Neural progenitor cell (in vitro differentiated cells): ENCODE measurements around the gene MFAP4. TPM values are rescaled to one million over a fixed set of nuclear protein-coding genes. Genes with fewer than 3 reads are reported as not detected.

ENCODE experiments used
- DNase-seq: peaks from one replicate; pipeline ENCODE4 v3.0.0-alpha.2; 2016; ENCODE audit warnings: low spot score
- H2AFZ ChIP-seq: fragments of 200-600 bp; sonication (generic); replicated peaks from 2 replicates; pipeline ENCODE4 v1.6.1; 2016; ENCODE audit warnings: antibody characterized with exemption
- H3F3A ChIP-seq: fragments of 200-600 bp; sonication (generic); 2 replicates; pipeline ENCODE4 v1.6.1; 2016; ENCODE audit warnings: antibody characterized with exemption, low read depth
- H3K27ac ChIP-seq: fragments of 200-600 bp; sonication (generic); 2 replicates; pipeline ENCODE4 v1.5.1; 2016; ENCODE audit warnings: mild to moderate bottlenecking
- H3K27me3 ChIP-seq: fragments of 200-600 bp; sonication (generic); 2 replicates; pipeline ENCODE4 v1.6.1; 2016; ENCODE audit warnings: mild to moderate bottlenecking, moderate library complexity
- H3K36me3 ChIP-seq: fragments of 200-600 bp; sonication (generic); 2 replicates; pipeline ENCODE4 v1.5.1; 2016
- H3K4me1 ChIP-seq: fragments of 200-600 bp; sonication (generic); 2 replicates; pipeline ENCODE4 v1.6.1; 2016; ENCODE audit warnings: mixed run types
- H3K4me2 ChIP-seq: fragments of 200-600 bp; sonication (generic); 2 replicates; pipeline ENCODE4 v1.6.1; 2016
- H3K4me3 ChIP-seq: fragments of 200-600 bp; sonication (generic); 2 replicates; pipeline ENCODE4 v1.5.1; 2016
- H3K79me2 ChIP-seq: fragments of 200-600 bp; sonication (generic); 2 replicates; pipeline ENCODE4 v1.6.1; 2016; ENCODE audit warnings: low read depth
- H3K9ac ChIP-seq: fragments of 200-600 bp; sonication (generic); 2 replicates; pipeline ENCODE4 v1.6.1; 2016
- H3K9me3 ChIP-seq: fragments of 200-600 bp; sonication (generic); 2 replicates; pipeline ENCODE4 v1.5.1; 2016; ENCODE audit warnings: low read depth
- H4K20me1 ChIP-seq: fragments of 200-600 bp; sonication (generic); 2 replicates; pipeline ENCODE4 v1.6.1; 2016; ENCODE audit warnings: low read depth
- H3K27ac Mint-ChIP-seq: 3 replicates; pipeline ENCODE4 v1.8.0; 2021; ENCODE audit warnings: mixed read lengths
- H3K27me3 Mint-ChIP-seq: 2 replicates; pipeline ENCODE4 v1.8.0; 2022; ENCODE audit warnings: low read depth, mild to moderate bottlenecking, inconsistent platforms, moderate library complexity, mixed read lengths; ENCODE audit not compliant: insufficient read depth
- H3K36me3 Mint-ChIP-seq: 3 replicates; pipeline ENCODE4 v1.8.0; 2021; ENCODE audit warnings: mixed read lengths
- H3K4me1 Mint-ChIP-seq: 3 replicates; pipeline ENCODE4 v1.8.0; 2021; ENCODE audit warnings: mixed read lengths
- H3K4me3 Mint-ChIP-seq: 3 replicates; pipeline ENCODE4 v1.8.0; 2021; ENCODE audit warnings: mild to moderate bottlenecking, moderate library complexity, mixed read lengths
- H3K9me3 Mint-ChIP-seq: 3 replicates; pipeline ENCODE4 v1.8.0; 2020; ENCODE audit warnings: mixed read lengths
- EZH2 ChIP-seq: fragments of 200-600 bp; sonication (generic); IDR thresholded peaks from 2 replicates; pipeline ENCODE4 v1.6.1; 2017; ENCODE audit warnings: antibody characterized with exemption, mild to moderate bottlenecking, moderate library complexity
- EZH2phosphoT487 ChIP-seq: fragments of 200-600 bp; sonication (generic); IDR thresholded peaks from 2 replicates; pipeline ENCODE4 v1.6.1; 2017; ENCODE audit warnings: antibody characterized with exemption
- total RNA-seq: library from RNA; depleted of rRNA; stranded (reverse); fragments of >200 nt; gene quantifications from 2 replicates; pipeline ENCODE4 v1.2.3, GENCODE V29; 2015; ENCODE audit warnings: low replicate concordance
- TF ChIP-seq, protein P1 (sequence below): fragments of 200-600 bp; sonication (generic); IDR thresholded peaks from 2 replicates; pipeline ENCODE4 v1.5.1; 2017; ENCODE audit warnings: antibody characterized with exemption, mild to moderate bottlenecking

MFAP4 gene
- total RNA-seq, 1 donor from 2014 or later = not detected

DNA sequence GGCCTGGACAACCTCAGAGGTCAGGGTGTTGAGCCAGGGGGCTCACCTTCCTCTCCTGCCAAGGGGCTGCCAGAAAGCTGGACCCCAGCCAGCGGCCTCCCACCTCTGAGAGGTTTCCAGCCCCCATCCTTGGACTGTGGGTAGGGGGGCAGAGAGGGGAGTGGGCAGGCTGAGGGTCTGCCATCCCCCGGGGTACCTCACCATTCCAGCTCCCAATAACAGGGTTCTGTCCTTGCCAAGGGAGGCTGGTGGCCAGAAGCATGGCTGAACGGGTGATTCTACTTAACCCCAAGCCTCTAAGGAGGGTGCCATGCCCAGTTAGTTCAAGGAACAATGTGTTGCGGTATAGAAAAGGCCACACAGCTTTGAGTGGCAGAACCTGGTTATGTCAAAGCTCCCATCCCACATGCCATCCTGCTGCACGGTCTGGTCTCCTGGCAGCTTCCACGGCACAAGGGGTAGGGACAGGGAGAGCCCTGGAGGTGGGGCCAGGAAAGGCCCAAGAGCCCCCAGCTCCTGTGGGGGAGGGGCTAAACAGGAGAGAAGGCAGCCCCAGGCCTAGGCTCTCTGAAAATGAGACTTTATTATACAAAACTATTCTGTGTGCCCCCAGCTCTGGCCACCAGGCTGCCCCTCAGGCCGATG is 44.3 kb downstream of the MFAP4 start:
- Histone ChIP-seq H3K9me3 (no peaks in the 10 kb centered on the region), H3K27me3 (no peaks in the 10 kb centered on the region), H3K4me2 (no peak overlapping the region), H3K79me2 (no peaks in the 10 kb centered on the region), H3K9ac (no peak overlapping the region), H3K27ac (no peak overlapping the region), H3K36me3 (no peaks in the 10 kb centered on the region), H4K20me1 (no peaks in the 10 kb centered on the region), H3F3A (peaks cover 4% of the 10 kb centered on the region), H2AFZ (no peak overlapping the region), H3K4me1 (peaks cover 6% of the 10 kb centered on the region), H3K4me3 (no peak overlapping the region)
- TF ChIP-seq EZH2phosphoT487 (no peak), EZH2 (no peak)
- TF ChIP-seq, protein P1, sequence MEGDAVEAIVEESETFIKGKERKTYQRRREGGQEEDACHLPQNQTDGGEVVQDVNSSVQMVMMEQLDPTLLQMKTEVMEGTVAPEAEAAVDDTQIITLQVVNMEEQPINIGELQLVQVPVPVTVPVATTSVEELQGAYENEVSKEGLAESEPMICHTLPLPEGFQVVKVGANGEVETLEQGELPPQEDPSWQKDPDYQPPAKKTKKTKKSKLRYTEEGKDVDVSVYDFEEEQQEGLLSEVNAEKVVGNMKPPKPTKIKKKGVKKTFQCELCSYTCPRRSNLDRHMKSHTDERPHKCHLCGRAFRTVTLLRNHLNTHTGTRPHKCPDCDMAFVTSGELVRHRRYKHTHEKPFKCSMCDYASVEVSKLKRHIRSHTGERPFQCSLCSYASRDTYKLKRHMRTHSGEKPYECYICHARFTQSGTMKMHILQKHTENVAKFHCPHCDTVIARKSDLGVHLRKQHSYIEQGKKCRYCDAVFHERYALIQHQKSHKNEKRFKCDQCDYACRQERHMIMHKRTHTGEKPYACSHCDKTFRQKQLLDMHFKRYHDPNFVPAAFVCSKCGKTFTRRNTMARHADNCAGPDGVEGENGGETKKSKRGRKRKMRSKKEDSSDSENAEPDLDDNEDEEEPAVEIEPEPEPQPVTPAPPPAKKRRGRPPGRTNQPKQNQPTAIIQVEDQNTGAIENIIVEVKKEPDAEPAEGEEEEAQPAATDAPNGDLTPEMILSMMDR = no peak
- Mint-ChIP-seq H3K27me3 (peaks cover 3% of the 10 kb centered on the region), H3K9me3 (no peaks in the 10 kb centered on the region), H3K36me3 (peaks cover 5% of the 10 kb centered on the region), H3K4me1 (peaks cover 30% of the 10 kb centered on the region), H3K27ac (no peak overlapping the region), H3K4me3 (no peak overlapping the region)
- DNase-seq = no peak

DNA sequence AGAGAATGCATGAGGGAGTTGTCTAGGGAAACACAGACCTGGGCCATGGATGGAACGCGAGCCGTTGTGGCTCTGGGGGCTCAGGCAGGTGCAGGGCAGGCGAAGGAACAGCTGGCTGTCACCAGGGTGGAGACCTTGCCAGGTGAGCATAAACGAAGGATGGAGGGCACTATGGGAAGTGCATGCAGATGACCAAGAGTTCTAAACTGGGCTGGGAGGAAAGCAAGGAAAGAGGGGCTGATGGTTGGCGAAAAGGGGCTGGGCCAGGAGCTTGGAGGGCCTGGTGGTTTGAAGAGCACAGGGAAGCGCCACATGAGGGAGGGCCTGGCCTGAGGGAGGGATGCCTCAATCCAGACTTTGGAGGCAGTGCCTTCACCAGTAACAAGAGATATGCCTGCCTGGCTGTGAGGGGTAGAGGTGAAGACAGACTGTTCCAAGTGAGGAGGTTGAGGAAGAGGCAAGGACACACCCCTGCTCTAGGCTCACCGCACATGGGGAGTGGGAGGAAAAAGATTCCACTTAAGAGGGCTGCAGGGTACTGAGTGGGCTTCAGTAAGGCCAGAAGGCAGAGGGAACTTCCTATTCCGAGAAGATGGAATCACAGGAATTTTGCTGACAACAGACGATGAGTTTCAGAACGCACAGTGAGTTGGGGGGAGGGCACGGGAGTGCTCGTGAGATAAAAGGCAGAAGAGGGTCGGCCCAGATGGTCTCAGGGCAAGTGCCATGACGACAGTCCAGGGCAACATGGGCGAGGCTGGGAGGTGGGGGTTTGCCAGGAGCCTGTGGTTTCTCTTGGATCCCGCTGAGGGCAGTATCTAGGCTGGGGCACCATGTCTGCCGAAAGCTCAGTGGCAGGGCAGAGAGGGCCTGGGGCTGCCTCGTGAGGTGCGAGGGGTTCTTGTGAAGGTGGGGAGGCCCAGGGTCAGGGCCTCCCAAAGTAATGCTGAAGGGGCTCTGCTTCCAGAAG is 45.1 kb downstream of the MFAP4 start:
- DNase-seq = no peak
- H3K4me1 Mint-ChIP-seq = peaks cover 32% of the 10 kb centered on the region
- Histone ChIP-seq H3K27ac (no peak overlapping the region), H3K27me3 (no peaks in the 10 kb centered on the region), H3K79me2 (no peaks in the 10 kb centered on the region), H4K20me1 (no peaks in the 10 kb centered on the region), H3K4me1 (peaks cover 6% of the 10 kb centered on the region), H3F3A (peaks cover 7% of the 10 kb centered on the region), H3K4me3 (no peak overlapping the region), H3K4me2 (no peak overlapping the region), H3K9me3 (no peaks in the 10 kb centered on the region), H2AFZ (no peak overlapping the region), H3K36me3 (no peaks in the 10 kb centered on the region), H3K9ac (no peak overlapping the region)
- H3K27me3 Mint-ChIP-seq = peaks cover 3% of the 10 kb centered on the region
- peaks cover 2% of the 10 kb centered on the region for H3K9me3 Mint-ChIP-seq
- H3K4me3 Mint-ChIP-seq = no peak overlapping the region
- peak overlapping the region; percentile 64 for H3K27ac Mint-ChIP-seq
- H3K36me3 Mint-ChIP-seq = peaks cover 5% of the 10 kb centered on the region
- no peak for TF ChIP-seq EZH2phosphoT487
- TF ChIP-seq, protein P1 = no peak
- no peak for TF ChIP-seq EZH2

DNA sequence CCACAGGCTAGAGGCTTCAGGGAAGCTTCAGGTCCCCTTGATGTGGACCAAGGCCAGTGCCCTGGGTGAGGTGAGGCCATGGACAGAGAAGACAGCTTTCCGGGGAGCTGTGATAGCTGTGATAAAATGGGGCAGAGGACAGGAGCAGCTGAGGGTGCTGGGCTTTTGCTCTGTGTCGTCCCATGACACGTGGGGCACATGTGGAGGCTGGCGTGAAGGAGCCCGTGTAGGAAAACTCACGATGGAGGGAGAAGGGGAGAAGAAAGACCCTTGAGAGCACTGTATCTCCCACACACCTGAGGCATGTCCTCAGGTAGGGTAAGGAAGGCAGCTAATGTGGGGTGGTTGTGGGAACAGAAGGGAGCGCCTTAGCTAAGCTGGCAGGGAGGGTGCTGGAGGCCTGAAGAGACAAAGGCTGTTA is 45.8 kb downstream of the MFAP4 start:
- Histone ChIP-seq H3F3A (peaks cover 7% of the 10 kb centered on the region), H3K4me3 (no peak overlapping the region), H3K27me3 (no peaks in the 10 kb centered on the region), H4K20me1 (peaks cover 2% of the 10 kb centered on the region), H3K9ac (no peak overlapping the region), H3K4me1 (peaks cover 6% of the 10 kb centered on the region), H2AFZ (no peak overlapping the region), H3K4me2 (no peak overlapping the region), H3K79me2 (no peaks in the 10 kb centered on the region), H3K9me3 (no peaks in the 10 kb centered on the region), H3K36me3 (no peaks in the 10 kb centered on the region), H3K27ac (no peak overlapping the region)
- Mint-ChIP-seq H3K4me3 (no peak overlapping the region), H3K9me3 (peaks cover 2% of the 10 kb centered on the region), H3K27ac (peak overlapping the region; percentile 64), H3K36me3 (peaks cover 5% of the 10 kb centered on the region), H3K4me1 (peaks cover 29% of the 10 kb centered on the region), H3K27me3 (peaks cover 3% of the 10 kb centered on the region)
- no peak for DNase-seq
- TF ChIP-seq EZH2 = no peak
- TF ChIP-seq, protein P1 = no peak
- no peak for TF ChIP-seq EZH2phosphoT487
